Keratinocyte (primary cell): ENCODE measurements around the gene PPP1R12C. TPM values are rescaled to one million over a fixed set of nuclear protein-coding genes. Genes with fewer than 3 reads are reported as not detected.

Experiments
- DNase-seq: peaks from one replicate; pipeline ENCODE4 v3.0.0-alpha.2; 2011; ENCODE audit warnings: low read depth, missing footprints, low spot score
- FAIRE-seq: peaks from 2 replicates; lab custom pipeline; 2011; peaks lifted over from hg19 to GRCh38; lab: Jason Lieb, UNC
- H2AFZ ChIP-seq: 2 replicates; pipeline ENCODE4 v1.6.0; 2012; ENCODE audit warnings: low read length, control low read depth, inconsistent platforms; ENCODE audit not compliant: control insufficient read depth
- H3K27ac ChIP-seq: 2 replicates; pipeline ENCODE4 v1.5.1; 2011; ENCODE audit warnings: low read length; ENCODE audit not compliant: control insufficient read depth, insufficient read depth
- H3K27me3 ChIP-seq: 3 replicates; pipeline ENCODE4 v1.6.0; 2011; ENCODE audit warnings: low read length; ENCODE audit not compliant: control insufficient read depth, insufficient read depth; ENCODE audit errors: extremely low read depth
- H3K36me3 ChIP-seq, 2 experiments: 2 replicates in 1 of 2; 3 replicates in 1 of 2; pipeline ENCODE4 v1.5.1; 2011; ENCODE audit warnings: low read length in 2 of 2, mild to moderate bottlenecking in 1 of 2; ENCODE audit not compliant: control insufficient read depth in 2 of 2, insufficient read depth in 2 of 2; ENCODE audit errors: extremely low read depth in 1 of 2
- H3K4me1 ChIP-seq: 3 replicates; pipeline ENCODE4 v1.5.1; 2011; ENCODE audit warnings: low read length; ENCODE audit not compliant: control insufficient read depth, insufficient read depth; ENCODE audit errors: extremely low read depth
- H3K4me2 ChIP-seq: 3 replicates; pipeline ENCODE4 v1.6.0; 2011; ENCODE audit warnings: low read depth, low read length; ENCODE audit not compliant: control insufficient read depth, insufficient read depth; ENCODE audit errors: extremely low read depth
- H3K4me3 ChIP-seq, 3 experiments: fragments of 200-600 bp in 1 of 3; sonication (generic) in 1 of 3; 2 replicates in 2 of 3; 3 replicates in 1 of 3; pipeline ENCODE4 v1.5.1; 2011 to 2016; ENCODE audit warnings: low read length in 3 of 3, mild to moderate bottlenecking in 3 of 3, control low read depth in 2 of 3, inconsistent platforms in 1 of 3, low read depth in 1 of 3, mixed read lengths in 1 of 3, mixed run types in 1 of 3, moderate library complexity in 1 of 3; ENCODE audit not compliant: control insufficient read depth in 2 of 3, insufficient read depth in 2 of 3; ENCODE audit errors: extremely low read depth in 1 of 3
- H3K79me2 ChIP-seq: 2 replicates; pipeline ENCODE4 v1.6.0; 2012; ENCODE audit warnings: low read length; ENCODE audit not compliant: control insufficient read depth, insufficient read depth
- H3K9ac ChIP-seq: 3 replicates; pipeline ENCODE4 v1.6.0; 2011; ENCODE audit warnings: low read length; ENCODE audit not compliant: control insufficient read depth, insufficient read depth; ENCODE audit errors: extremely low read depth
- H3K9me1 ChIP-seq: 3 replicates; pipeline ENCODE4 v1.6.0; 2011; ENCODE audit warnings: low read length; ENCODE audit not compliant: control insufficient read depth, insufficient read depth; ENCODE audit errors: extremely low read depth
- H3K9me3 ChIP-seq: 2 replicates; pipeline ENCODE4 v1.5.1; 2012; ENCODE audit warnings: low read depth, low read length; ENCODE audit not compliant: control insufficient read depth
- H4K20me1 ChIP-seq: 3 replicates; pipeline ENCODE4 v1.6.0; 2011; ENCODE audit warnings: low read length; ENCODE audit not compliant: control insufficient read depth, insufficient read depth; ENCODE audit errors: extremely low read depth
- CTCF ChIP-seq, 3 experiments: IDR thresholded peaks in 1 of 3; conservative IDR thresholded peaks in 1 of 3; optimal IDR thresholded peaks in 1 of 3; 2 replicates in 2 of 3; 3 replicates in 1 of 3; pipeline versions ENCODE3 to v1.5.1; 2011; ENCODE audit warnings: low read length in 3 of 3, mild to moderate bottlenecking in 3 of 3, moderate library complexity in 2 of 3, control low read depth in 1 of 3, inconsistent platforms in 1 of 3; ENCODE audit not compliant: insufficient read depth in 2 of 3; ENCODE audit errors: extremely low read depth in 1 of 3
- EZH2 ChIP-seq: IDR thresholded peaks from one replicate; pipeline ENCODE4 v1.6.1; 2012; ENCODE audit warnings: inconsistent platforms, mild to moderate bottlenecking, low read length, moderate library complexity
- dilution Hi-C: fragments of 300-500 bp; cut with MboI; formaldehyde crosslinking; loops from one replicate; pipeline ENCODE4 v1.7.0; 2020; ENCODE audit warnings: low sequenced_read_pairs; ENCODE audit not compliant: extremely low pct_ligation_motif_present
- polyA plus RNA-seq, 5 experiments: library from polyadenylated mRNA; depleted of rRNA in 3 of 5; stranded (reverse) in 3 of 5; stranded (forward) in 1 of 5; unstranded in 1 of 5; fragments of >200 nt; gene quantifications; 1 replicate in 1 of 5; 2 replicates in 3 of 5; 3 replicates in 1 of 5; pipeline versions ENCODE4 v1.2.1 to v1.2.3, GENCODE V29; 2011 to 2012; ENCODE audit warnings: missing spikeins in 2 of 5, low read depth in 1 of 5, low replicate concordance in 1 of 5

PPP1R12C gene
- polyA plus RNA-seq, 1 donor (not counting 4 experiments of a cell fraction or from before 2014, with no cell fraction given): 24.7 TPM

GRCh38 chr19:55058781-55059610 is 58.4 kb downstream of the PPP1R12C start:
- TF ChIP-seq CTCF (optimal IDR thresholded peaks at IDR 0.05 in 1 of 3, IDR thresholded peaks at IDR 0.05 in 1 of 3, conservative IDR thresholded peaks at IDR 0.05 in 1 of 3; ENCODE audit: extremely low read depth in 1 of 3, insufficient read depth in 2 of 3, low read length in 3 of 3) (no peak), EZH2 (no peak)
- no peaks in the 10 kb centered on the region for H4K20me1 ChIP-seq
- H2AFZ ChIP-seq: no peak overlapping the region
- H3K4me1 ChIP-seq: peaks cover 5% of the 10 kb centered on the region
- dilution Hi-C loops: no loop called here
- FAIRE-seq (no peak), DNase-seq (no peak)
- no peaks in the 10 kb centered on the region for H3K27me3 ChIP-seq
- no peak overlapping the region for H3K4me3 ChIP-seq
- peaks cover 14% of the 10 kb centered on the region for H3K79me2 ChIP-seq
- H3K9me3 ChIP-seq: peaks cover 1% of the 10 kb centered on the region
- no peak overlapping the region for H3K4me2 ChIP-seq
- H3K9me1 ChIP-seq: no peaks in the 10 kb centered on the region
- H3K9ac ChIP-seq: no peak overlapping the region
- peaks cover 11 to 16% of the 10 kb centered on the region in 2 experiments for H3K36me3 ChIP-seq
- H3K27ac ChIP-seq: no peak overlapping the region

GRCh38 chr19:55056827-55057226 is 60.6 kb downstream of the PPP1R12C start:
- Histone ChIP-seq H3K9me1 (no peaks in the 10 kb centered on the region), H3K9ac (no peak overlapping the region), H3K4me1 (no peaks in the 10 kb centered on the region), H2AFZ (no peak overlapping the region), H3K27ac (no peak overlapping the region), H3K27me3 (no peaks in the 10 kb centered on the region), H3K36me3 (peaks cover 11 to 23% of the 10 kb centered on the region in 2 experiments), H3K4me2 (no peak overlapping the region), H3K9me3 (peaks cover 1% of the 10 kb centered on the region), H3K4me3 (no peak overlapping the region), H4K20me1 (no peaks in the 10 kb centered on the region), H3K79me2 (peaks cover 9% of the 10 kb centered on the region)
- DNase-seq (no peak), FAIRE-seq (no peak)
- no peak for TF ChIP-seq EZH2
- no peak for TF ChIP-seq CTCF (optimal IDR thresholded peaks at IDR 0.05 in 1 of 3, IDR thresholded peaks at IDR 0.05 in 1 of 3, conservative IDR thresholded peaks at IDR 0.05 in 1 of 3; ENCODE audit: extremely low read depth in 1 of 3, insufficient read depth in 2 of 3, low read length in 3 of 3)
- dilution Hi-C loops: no loop called here
